ENCODE data around the gene ASPSCR1.

DNA sequence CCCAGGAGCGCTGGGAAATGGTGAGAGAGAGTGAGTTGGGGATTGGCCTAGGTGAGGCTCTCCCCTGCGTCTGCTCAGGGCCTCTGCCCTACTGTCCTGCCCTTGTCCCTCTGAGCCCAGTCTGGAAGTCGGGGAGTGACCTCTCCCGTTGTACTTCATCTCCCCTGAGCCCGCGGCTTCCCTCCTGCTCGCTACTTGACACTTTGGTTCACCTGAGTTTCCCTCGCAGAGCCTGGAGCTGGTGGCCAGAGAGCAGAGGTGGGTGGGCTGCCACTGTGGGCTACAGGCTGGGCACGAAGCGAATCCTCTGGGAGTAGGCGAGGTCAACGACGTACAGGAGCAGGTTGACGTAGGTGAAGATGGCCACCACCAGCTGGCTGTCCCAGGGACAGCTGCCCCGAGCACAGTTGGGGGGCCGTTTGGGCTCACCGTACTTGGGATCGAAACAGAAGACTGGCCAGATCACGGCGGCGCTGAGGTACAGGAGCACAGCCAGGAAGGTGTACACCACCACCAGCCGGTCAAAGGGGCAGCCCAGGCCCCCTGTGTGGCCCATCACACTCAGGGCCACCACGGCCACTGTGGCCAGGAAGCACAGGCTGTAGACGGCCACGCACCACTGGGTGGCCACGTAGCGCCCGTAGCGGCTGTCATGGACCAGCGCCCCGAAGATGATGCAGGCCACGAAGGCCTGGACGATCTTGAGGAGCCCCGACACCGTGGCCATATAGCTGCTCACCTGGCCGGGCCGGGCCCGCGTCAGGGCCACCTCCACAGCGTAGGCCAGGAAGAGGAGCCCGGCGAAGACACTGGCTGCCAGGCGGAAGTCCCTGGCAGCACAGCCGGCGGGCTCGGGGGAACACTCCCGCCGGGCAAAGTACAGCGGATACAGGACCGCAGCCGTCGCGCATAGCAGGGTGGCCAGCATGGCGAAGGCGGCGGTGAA is 36.6 kb upstream of the ASPSCR1 start:
- TF ChIP-seq EP300 (IDR thresholded peaks at IDR 0.05) (no peak), POLR2A (IDR thresholded peaks at IDR 0.05) (no peak)
